ENCODE measurements around the gene ARHGAP19. TPM values are rescaled to one million over a fixed set of nuclear protein-coding genes. Genes with fewer than 3 reads are reported as not detected.

ARHGAP19 gene
- total RNA-seq, 2 experiments from 2014 or later, result 42.3 to 53.2 TPM

GRCh38 chr10:97329766-97330165, 37.3 kb upstream of the ARHGAP19 start:
- no peak overlapping the region for H3K27ac Mint-ChIP-seq
- ATAC-seq (no peak), DNase-seq (no peak)
- H3K36me3 Mint-ChIP-seq (ENCODE audit: low read depth), result peaks cover 6% of the 10 kb centered on the region
- intact Hi-C loops (cut with micrococcal nuclease), result loop anchor here (5.0 kb wide), 1 partner anchor 47 kb away; no protein-coding TSS in a partner anchor
- H3K4me3 Mint-ChIP-seq, result no peak overlapping the region
- ChIA-PET CTCF (interaction anchor here (1.1 to 6.5 kb wide), 3 partner anchors 11 to 257 kb away, joined by 3 to 38 read pairs (median 3); partner anchors contain the start of gene FRAT1), POLR2A (interaction anchor here (8.2 kb wide), 1 partner anchor 10 kb away, joined by 82 read pairs; the partner anchor contains the start of gene FRAT1)
- H3K9me3 Mint-ChIP-seq, result no peaks in the 10 kb centered on the region
- H3K4me1 Mint-ChIP-seq (ENCODE audit: low read depth), result peaks cover 53% of the 10 kb centered on the region
- no peaks in the 10 kb centered on the region for H3K27me3 Mint-ChIP-seq
- no peak for TF ChIP-seq CTCF (IDR thresholded peaks at IDR 0.05)

GRCh38 chr10:97328646-97329453, 36.4 kb upstream of the ARHGAP19 start:
- ATAC-seq (peak; percentile 60), DNase-seq (peak; percentile 21)
- H3K27ac Mint-ChIP-seq, result peak overlapping the region; percentile 18

GRCh38 chr10:97327348-97328294, 35.2 kb upstream of the ARHGAP19 start:
- Mint-ChIP-seq H3K27ac (peak overlapping the region; percentile 51), H3K4me3 (no peak overlapping the region), H3K36me3 (ENCODE audit: low read depth) (peaks cover 6% of the 10 kb centered on the region), H3K9me3 (no peaks in the 10 kb centered on the region), H3K4me1 (ENCODE audit: low read depth) (peaks cover 43% of the 10 kb centered on the region), H3K27me3 (no peaks in the 10 kb centered on the region)
- ATAC-seq (peak; percentile 38), DNase-seq (no peak)
- intact Hi-C loops (cut with micrococcal nuclease), result no loop called here
- ChIA-PET POLR2A (interaction anchor here (8.2 kb wide), 1 partner anchor 8 kb away, joined by 82 read pairs; the partner anchor contains the start of gene FRAT1), CTCF (interaction anchor here (0.7 to 1.5 kb wide), 2 partner anchors 49 to 117 kb away, joined by 3 to 4 read pairs; no protein-coding TSS in a partner anchor)
- no peak for TF ChIP-seq CTCF (IDR thresholded peaks at IDR 0.05)

More at GRCh38 chr10:97328646-97329453, 36.4 kb upstream of the ARHGAP19 start:
- ChIA-PET CTCF (interaction anchor here (0.7 to 6.5 kb wide), 5 partner anchors 10 to 256 kb away, joined by 3 to 38 read pairs (median 3); partner anchors contain the start of gene FRAT1), POLR2A (interaction anchor here (0.9 to 8.2 kb wide), 2 partner anchors 9 to 16 kb away, joined by 3 to 82 read pairs; partner anchors contain the start of gene FRAT1)
- Mint-ChIP-seq H3K36me3 (ENCODE audit: low read depth) (peaks cover 6% of the 10 kb centered on the region), H3K9me3 (no peaks in the 10 kb centered on the region), H3K27me3 (no peaks in the 10 kb centered on the region), H3K4me1 (ENCODE audit: low read depth) (peaks cover 53% of the 10 kb centered on the region), H3K4me3 (no peak overlapping the region)
- intact Hi-C loops (cut with micrococcal nuclease), result no loop called here
- no peak for TF ChIP-seq CTCF (IDR thresholded peaks at IDR 0.05)

- H3K4me3 Mint-ChIP-seq, result no peak overlapping the region
- peaks cover under 1% of the 10 kb centered on the region for H3K27me3 Mint-ChIP-seq
- POLR2A ChIA-PET, result interaction anchor here (0.9 kb wide), 1 partner anchor 8 kb away, joined by 6 read pairs; no protein-coding TSS in a partner anchor
- CTCF ChIA-PET, result interaction anchor here (1.0 to 1.5 kb wide), 4 partner anchors 8 to 115 kb away, joined by 3 to 5 read pairs (median 4); partner anchors contain the start of gene FRAT2
- peaks cover 39% of the 10 kb centered on the region for H3K4me1 Mint-ChIP-seq (ENCODE audit: low read depth)
- intact Hi-C loops (cut with micrococcal nuclease), result no loop called here
- H3K27ac Mint-ChIP-seq, result no peak overlapping the region
- ATAC-seq, result no peak
- TF ChIP-seq CTCF (IDR thresholded peaks at IDR 0.05), result no peak
- peaks cover 5% of the 10 kb centered on the region for H3K36me3 Mint-ChIP-seq (ENCODE audit: low read depth)
- DNase-seq, result no peak
- H3K9me3 Mint-ChIP-seq, result no peaks in the 10 kb centered on the region
Measured at GRCh38 chr10:97325754-97326153, 33.3 kb upstream of the ARHGAP19 start.

All from activated CD8-positive, alpha-beta T cell treated with anti-CD3 and anti-CD28 coated beads for 36 hours (primary cell).